SU-DHL-6 (cell line): ENCODE data around the gene TIMM17A.
"Not testable (repeated sequence)": the region's sequence is repeated elsewhere in the genome, so short reads cannot be mapped to it uniquely, and the experiment has no call there.

Experiments used
- H2AFZ ChIP-seq: fragments of 200-600 bp; sonication (generic); 2 replicates; pipeline ENCODE4 v1.6.1; 2014; ENCODE audit warnings: low read depth, mild to moderate bottlenecking, moderate library complexity, mixed read lengths, antibody characterized with exemption, low read length; ENCODE audit not compliant: severe bottlenecking
- H3F3A ChIP-seq: fragments of 200-600 bp; shearing (Covaris generic); 2 replicates; pipeline ENCODE4 v1.6.0; 2016; ENCODE audit warnings: antibody characterized with exemption, mild to moderate bottlenecking; ENCODE audit not compliant: insufficient read depth
- H3K27ac ChIP-seq: fragments of 200-600 bp; sonication (generic); 2 replicates; pipeline ENCODE4 v1.5.1; 2016; ENCODE audit warnings: low read depth, mild to moderate bottlenecking, low read length, moderate library complexity, mixed read lengths
- H3K27me3 ChIP-seq: fragments of 200-600 bp; sonication (generic), shearing (Covaris generic); 2 replicates; pipeline ENCODE4 v1.6.0; 2014; ENCODE audit warnings: mild to moderate bottlenecking, low read length
- H3K36me3 ChIP-seq: fragments of 200-600 bp; sonication (generic); 2 replicates; pipeline ENCODE4 v1.6.1; 2014; ENCODE audit warnings: mild to moderate bottlenecking, low read length, mixed read lengths
- H3K4me2 ChIP-seq: fragments of 300-600, 200-600 bp; shearing (Covaris generic), sonication (generic); 2 replicates; pipeline ENCODE4 v1.6.0; 2014; ENCODE audit warnings: low read length, low read depth, mild to moderate bottlenecking; ENCODE audit not compliant: poor library complexity, severe bottlenecking
- H3K4me3 ChIP-seq: fragments of 200-600 bp; sonication (generic); 2 replicates; pipeline ENCODE4 v1.5.1; 2014; ENCODE audit warnings: antibody characterized with exemption, low read length, mild to moderate bottlenecking, mixed read lengths; ENCODE audit not compliant: insufficient read depth, poor library complexity, severe bottlenecking
- H3K79me2 ChIP-seq: fragments of 200-600 bp; sonication (generic); 2 replicates; pipeline ENCODE4 v1.6.1; 2014; ENCODE audit warnings: mild to moderate bottlenecking, low read length, moderate library complexity; ENCODE audit not compliant: insufficient read depth
- H3K9ac ChIP-seq: fragments of 200-600 bp; sonication (generic); 2 replicates; pipeline ENCODE4 v1.7.0; 2014; ENCODE audit warnings: mild to moderate bottlenecking, low read length
- H3K9me2 ChIP-seq: fragments of 200-600 bp; sonication (generic); replicated peaks from 2 replicates; pipeline ENCODE4 v1.6.1; 2014; ENCODE audit warnings: low read length; ENCODE audit not compliant: insufficient read depth
- H3K9me3 ChIP-seq: fragments of 200-600 bp; sonication (generic); 2 replicates; pipeline ENCODE4 v1.6.1; 2014; ENCODE audit warnings: low read length, mixed read lengths; ENCODE audit not compliant: insufficient read depth
- H4K20me1 ChIP-seq: fragments of 200-600 bp; sonication (generic); 2 replicates; pipeline ENCODE4 v1.6.1; 2014; ENCODE audit warnings: low read depth, mild to moderate bottlenecking, antibody characterized with exemption, low read length, moderate library complexity, mixed read lengths
- CTCF ChIP-seq: fragments of 200-600 bp; sonication (generic); IDR thresholded peaks from one replicate; pipeline ENCODE4 v1.5.1; 2017; ENCODE audit warnings: antibody characterized with exemption, mild to moderate bottlenecking, low read length, moderate library complexity; ENCODE audit not compliant: insufficient read depth, poor library complexity, severe bottlenecking
- EZH2phosphoT487 ChIP-seq: fragments of 200-600 bp; sonication (generic), shearing (Covaris generic); conservative IDR thresholded peaks from 2 replicates; pipeline ENCODE4 v1.6.1; 2018; ENCODE audit warnings: mild to moderate bottlenecking, antibody characterized with exemption, low read length, moderate library complexity, mixed read lengths

TIMM17A gene

GRCh38 chr1:202017749-202018467 lies 62.6 kb downstream of the TIMM17A start:
- no peak overlapping the region for H3K9ac ChIP-seq
- H3K4me3 ChIP-seq = no peak overlapping the region
- H3K27ac ChIP-seq = no peak overlapping the region
- no peaks in the 10 kb centered on the region for H3K9me3 ChIP-seq
- no peak overlapping the region for H2AFZ ChIP-seq
- no peak overlapping the region for H3K4me2 ChIP-seq
- H3K79me2 ChIP-seq = no peaks in the 10 kb centered on the region
- no peaks in the 10 kb centered on the region for H3K36me3 ChIP-seq
- no peak for TF ChIP-seq CTCF
- no peak for TF ChIP-seq EZH2phosphoT487
- H3F3A ChIP-seq = no peaks in the 10 kb centered on the region
- no peaks in the 10 kb centered on the region for H3K27me3 ChIP-seq
- H4K20me1 ChIP-seq = no peaks in the 10 kb centered on the region
- no peaks in the 10 kb centered on the region for H3K9me2 ChIP-seq

- H2AFZ ChIP-seq = no peak overlapping the region
- no peak overlapping the region for H3K9ac ChIP-seq
- no peaks in the 10 kb centered on the region for H3K36me3 ChIP-seq
- no peaks in the 10 kb centered on the region for H3F3A ChIP-seq
- TF ChIP-seq CTCF (no peak), EZH2phosphoT487 (no peak)
- H4K20me1 ChIP-seq = no peaks in the 10 kb centered on the region
- no peak overlapping the region for H3K27ac ChIP-seq
- H3K4me2 ChIP-seq = no peak overlapping the region
- H3K79me2 ChIP-seq = no peaks in the 10 kb centered on the region
- H3K9me3 ChIP-seq = no peaks in the 10 kb centered on the region
- H3K9me2 ChIP-seq = no peaks in the 10 kb centered on the region
- no peak overlapping the region for H3K4me3 ChIP-seq
- no peaks in the 10 kb centered on the region for H3K27me3 ChIP-seq
Measured at GRCh38 chr1:202018468-202019234, 63.3 kb downstream of the TIMM17A start.

- not testable (repeated sequence) for H3K79me2 ChIP-seq, H3K27me3 ChIP-seq, H3F3A ChIP-seq, H3K9me3 ChIP-seq, H3K4me3 ChIP-seq, H3K9me2 ChIP-seq, H3K27ac ChIP-seq, H2AFZ ChIP-seq, H3K36me3 ChIP-seq, H3K4me2 ChIP-seq, H3K9ac ChIP-seq, H4K20me1 ChIP-seq
Measured at GRCh38 chr1:202019235-202019558, 63.9 kb downstream of the TIMM17A start.
